LNCAP (cell line): ENCODE data around the gene UCMA.

Source experiments
- CTCF ChIP-seq: fragments of 450-650 bp; IDR thresholded peaks from 2 replicates; pipeline ENCODE4 v1.5.1; 2017; ENCODE audit warnings: mild to moderate bottlenecking

The UCMA gene

GRCh38 chr10:13234172-13234571 lies at the start of gene UCMA:
TSS of gene UCMA (minus strand) at chr10:13234374. CDS start at chr10:13234258, 116 bp downstream.
- no peak for TF ChIP-seq CTCF

- no peak for TF ChIP-seq CTCF
These were observed 42.7 kb upstream of the UCMA start for GRCh38 chr10:13276749-13277365.

GRCh38 chr10:13272164-13272571 lies 38.0 kb upstream of the UCMA start:
- no peak for TF ChIP-seq CTCF

- TF ChIP-seq CTCF: peak; percentile 56
These were observed 37.5 kb upstream of the UCMA start for GRCh38 chr10:13271552-13272163.

GRCh38 chr10:13270877-13271551 lies 36.8 kb upstream of the UCMA start:
- no peak for TF ChIP-seq CTCF

GRCh38 chr10:13268841-13269240 lies 34.7 kb upstream of the UCMA start:
- TF ChIP-seq CTCF: no peak

GRCh38 chr10:13268310-13268709 lies 34.1 kb upstream of the UCMA start:
- no peak for TF ChIP-seq CTCF
